ENCODE results near the gene GKN1. TPM values are rescaled to one million over a fixed set of nuclear protein-coding genes. Genes with fewer than 3 reads are reported as not detected.

The GKN1 gene
- total and polyA plus RNA-seq, 11 donors, result not detected

DNA sequence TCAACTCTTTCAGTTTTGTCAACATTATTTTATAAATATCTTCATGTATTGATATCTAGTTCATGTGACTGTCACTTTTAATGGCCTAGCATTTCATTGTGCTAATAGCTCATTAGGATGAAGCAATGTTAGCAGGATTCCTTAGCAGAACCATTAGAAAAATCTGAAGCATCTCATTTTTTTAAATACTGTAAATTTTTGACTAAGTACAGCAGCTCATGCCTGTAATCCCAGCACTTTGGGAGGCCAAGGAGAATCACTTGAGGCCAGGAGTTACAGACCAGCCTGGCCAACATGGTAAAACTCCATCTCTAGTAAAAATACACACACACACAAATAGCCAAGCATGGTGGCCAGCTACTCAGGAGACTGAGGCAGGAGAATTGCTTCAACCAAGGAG, 23.0 kb downstream of the GKN1 start:
- no peaks in the 10 kb centered on the region for H3K27me3 ChIP-seq
- TF ChIP-seq, protein P1, sequence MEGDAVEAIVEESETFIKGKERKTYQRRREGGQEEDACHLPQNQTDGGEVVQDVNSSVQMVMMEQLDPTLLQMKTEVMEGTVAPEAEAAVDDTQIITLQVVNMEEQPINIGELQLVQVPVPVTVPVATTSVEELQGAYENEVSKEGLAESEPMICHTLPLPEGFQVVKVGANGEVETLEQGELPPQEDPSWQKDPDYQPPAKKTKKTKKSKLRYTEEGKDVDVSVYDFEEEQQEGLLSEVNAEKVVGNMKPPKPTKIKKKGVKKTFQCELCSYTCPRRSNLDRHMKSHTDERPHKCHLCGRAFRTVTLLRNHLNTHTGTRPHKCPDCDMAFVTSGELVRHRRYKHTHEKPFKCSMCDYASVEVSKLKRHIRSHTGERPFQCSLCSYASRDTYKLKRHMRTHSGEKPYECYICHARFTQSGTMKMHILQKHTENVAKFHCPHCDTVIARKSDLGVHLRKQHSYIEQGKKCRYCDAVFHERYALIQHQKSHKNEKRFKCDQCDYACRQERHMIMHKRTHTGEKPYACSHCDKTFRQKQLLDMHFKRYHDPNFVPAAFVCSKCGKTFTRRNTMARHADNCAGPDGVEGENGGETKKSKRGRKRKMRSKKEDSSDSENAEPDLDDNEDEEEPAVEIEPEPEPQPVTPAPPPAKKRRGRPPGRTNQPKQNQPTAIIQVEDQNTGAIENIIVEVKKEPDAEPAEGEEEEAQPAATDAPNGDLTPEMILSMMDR (IDR thresholded peaks at IDR 0.05), result no peak
- TF ChIP-seq POLR2A (IDR thresholded peaks at IDR 0.05), result no peak
- intact Hi-C loops (cut with DNase I), result no loop called here
- no peak overlapping the region for H3K4me3 ChIP-seq
- DNase-seq (no peak), ATAC-seq (no peak)
- H3K9me3 ChIP-seq, result peaks cover 0 to 15% (median 4%) of the 10 kb centered on the region in 12 donors
- no peaks in the 10 kb centered on the region for H3K36me3 ChIP-seq
- H3K27ac ChIP-seq, result no peak overlapping the region
- peaks cover 0 to 12% (median 0%) of the 10 kb centered on the region in 12 donors for H3K4me1 ChIP-seq

DNA sequence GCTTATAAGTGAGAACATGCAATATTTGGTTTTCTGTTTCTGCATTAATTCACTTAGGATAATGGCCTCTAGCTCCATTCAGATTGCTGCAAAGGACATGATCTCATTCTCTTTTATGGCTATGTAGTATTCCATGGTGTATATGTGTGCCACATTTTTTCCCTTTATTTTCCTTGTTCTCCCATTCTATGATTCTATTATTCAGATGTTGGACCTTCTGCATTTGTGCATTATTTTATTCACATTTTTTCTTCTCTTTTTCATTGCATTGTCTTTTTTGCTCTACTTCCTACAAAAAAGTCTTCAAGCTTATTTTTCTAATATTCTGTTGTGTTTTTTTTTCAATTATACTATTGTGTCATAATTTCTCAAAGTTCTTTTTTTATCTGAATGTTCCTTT, 27.4 kb downstream of the GKN1 start:
- H3K9me3 ChIP-seq, result peaks cover 0 to 15% (median 4%) of the 10 kb centered on the region in 12 donors
- peaks cover 0 to 6% (median 0%) of the 10 kb centered on the region in 12 donors for H3K4me1 ChIP-seq
- H3K27ac ChIP-seq, result no peak overlapping the region
- DNase-seq (no peak), ATAC-seq (no peak)
- H3K4me3 ChIP-seq, result no peak overlapping the region
- no peak for TF ChIP-seq POLR2A (IDR thresholded peaks at IDR 0.05)
- TF ChIP-seq, protein P1 (IDR thresholded peaks at IDR 0.05), result no peak
- intact Hi-C loops (cut with DNase I), result no loop called here
- no peaks in the 10 kb centered on the region for H3K36me3 ChIP-seq
- peaks cover 0 to 5% (median 0%) of the 10 kb centered on the region in 9 donors for H3K27me3 ChIP-seq

DNA sequence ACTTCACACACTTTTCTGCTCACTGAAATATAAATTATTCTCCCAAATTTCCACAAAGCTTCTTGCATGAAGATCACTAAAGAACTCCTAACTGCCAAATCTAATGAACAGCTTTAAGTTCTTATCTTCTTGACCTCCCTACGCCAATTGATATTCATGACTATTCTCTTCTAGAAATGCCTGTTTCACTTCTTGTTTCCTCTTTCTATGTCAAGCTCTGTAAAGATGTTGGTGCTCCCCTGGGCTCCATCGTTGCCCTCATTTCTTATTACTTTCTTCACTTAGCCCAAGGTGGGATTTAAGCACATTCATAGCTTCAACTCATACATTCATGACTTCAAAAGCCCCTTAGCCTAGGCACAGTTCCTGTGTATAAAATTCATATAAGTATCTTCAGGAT, 29.3 kb downstream of the GKN1 start:
- Histone ChIP-seq H3K4me3 (no peak overlapping the region), H3K36me3 (no peaks in the 10 kb centered on the region), H3K27ac (no peak overlapping the region), H3K4me1 (peaks cover 0 to 14% (median 0%) of the 10 kb centered on the region in 12 donors), H3K27me3 (peaks cover 0 to 5% (median 0%) of the 10 kb centered on the region in 9 donors), H3K9me3 (peaks cover 0 to 15% (median 4%) of the 10 kb centered on the region in 12 donors)
- DNase-seq (no peak), ATAC-seq (no peak)
- WGBS, 4 donors, result 82 to 92% (median 84%) methylated on average over 2 of the region's 2 CpGs
- no peak for TF ChIP-seq POLR2A (IDR thresholded peaks at IDR 0.05)
- TF ChIP-seq, protein P1 (IDR thresholded peaks at IDR 0.05), result no peak
- intact Hi-C loops (cut with DNase I), result no loop called here

GRCh38 chr2:69007169-69007568, 32.7 kb downstream of the GKN1 start:
- intact Hi-C loops (cut with DNase I), result no loop called here
- H3K4me3 ChIP-seq, result no peak overlapping the region
- H3K4me1 ChIP-seq, result peaks cover 0 to 14% (median 0%) of the 10 kb centered on the region in 12 donors
- ATAC-seq (no peak), DNase-seq (no peak)
- peaks cover 0 to 5% (median 0%) of the 10 kb centered on the region in 9 donors for H3K27me3 ChIP-seq
- TF ChIP-seq, protein P1 (IDR thresholded peaks at IDR 0.05), result no peak
- no peak for TF ChIP-seq POLR2A (IDR thresholded peaks at IDR 0.05)
- no peak overlapping the region for H3K27ac ChIP-seq
- H3K36me3 ChIP-seq, result no peaks in the 10 kb centered on the region
- H3K9me3 ChIP-seq, result peaks cover 0 to 5% (median 0%) of the 10 kb centered on the region in 12 donors
